Stimulated activated CD8-positive, alpha-beta memory T cell treated with anti-CD3 and anti-CD28 coated beads, Interleukin-12 subunit alpha, Interleukin-12 subunit beta, amount 100 ng/mL, for 1 hour (primary cell): Measurements from ENCODE around the gene VENTX.

Experiments used
- DNase-seq: peaks from one replicate; pipeline ENCODE4 v3.0.0-alpha.2; 2020; ENCODE audit warnings: low read depth

Gene VENTX

GRCh38 chr10:133287832-133288500 is 50.3 kb downstream of the VENTX start:
- no peak for DNase-seq

GRCh38 chr10:133289761-133290160 is 52.1 kb downstream of the VENTX start:
- no peak for DNase-seq
